Sigmoid colon (tissue), 7 donors: Measurements from ENCODE around the gene KRTAP10-6. TPM values are rescaled to one million over a fixed set of nuclear protein-coding genes. Genes with fewer than 3 reads are reported as not detected.

ENCODE experiments used
- DNase-seq: peaks from one replicate; pipeline ENCODE4 v3.0.0-alpha.2; 2019
- H3K27ac ChIP-seq, 4 donors: fragments of 200-600 bp; sonication (generic); one replicate each; pipeline ENCODE4 v1.5.1; 2016 to 2019; ENCODE audit warnings: mild to moderate bottlenecking in 1 of 4
- H3K27me3 ChIP-seq, 3 donors: fragments of 200-600 bp; sonication (generic); one replicate each; pipeline ENCODE4 v1.5.1; 2019; ENCODE audit warnings: mild to moderate bottlenecking in 1 of 3
- H3K36me3 ChIP-seq, 4 donors: fragments of 200-600 bp; sonication (generic); one replicate each; pipeline ENCODE4 v1.5.1; 2016 to 2019
- H3K4me1 ChIP-seq, 4 donors: fragments of 200-600 bp; sonication (generic); one replicate each; pipeline ENCODE4 v1.5.1; 2017 to 2019
- H3K4me3 ChIP-seq, 4 donors: fragments of 200-600 bp; sonication (generic); one replicate each; pipeline ENCODE4 v1.5.1; 2017 to 2019; ENCODE audit warnings: mild to moderate bottlenecking in 2 of 4, moderate library complexity in 1 of 4
- H3K9me3 ChIP-seq, 4 donors: fragments of 200-600 bp in 3 of 4; sonication (generic) in 3 of 4; one replicate each; pipeline versions ENCODE4 v1.5.1 to v1.6.1; 2013 to 2019
- CTCF ChIP-seq, 4 experiments: fragments of 450-650 bp in 3 of 4; fragments of 200-600 bp in 1 of 4; IDR thresholded peaks; one replicate each; pipeline ENCODE4 v1.5.1; 2016 to 2019; ENCODE audit warnings: antibody characterized with exemption in 4 of 4, mild to moderate bottlenecking in 3 of 4, moderate library complexity in 2 of 4
- EP300 ChIP-seq, 4 donors: sonication (generic); formaldehyde crosslinking; IDR thresholded peaks; one replicate each; pipeline ENCODE4 v1.6.1; 2017; ENCODE audit warnings: antibody characterized with exemption in 4 of 4
- POLR2A ChIP-seq, 2 donors: fragments of 450-650 bp; IDR thresholded peaks; one replicate each; pipeline ENCODE4 v1.6.1; 2016; ENCODE audit warnings: antibody characterized with exemption in 2 of 2, mild to moderate bottlenecking in 2 of 2, moderate library complexity in 2 of 2
- POLR2AphosphoS5 ChIP-seq, 4 donors: sonication (generic); formaldehyde crosslinking; IDR thresholded peaks; one replicate each; pipeline ENCODE4 v1.6.1; 2017; ENCODE audit warnings: antibody characterized with exemption in 4 of 4
- WGBS, 2 donors: extraction: QIAGEN DNeasy Blood & Tissue Kit; methylation state at CpG; one replicate each; pipeline ENCODE4 v1.1.7; 2013; 5-methylcytosine and 5-hydroxymethylcytosine counted together
- intact Hi-C: fragments of 100-400 bp; cut with DNase I; formaldehyde crosslinking; loops from one replicate; pipeline ENCODE4 v1.15.1; 2023
- polyA plus RNA-seq, 3 donors: library from polyadenylated mRNA; stranded (reverse); fragments of 200-250 nt; gene quantifications; one replicate each; pipeline ENCODE4 v1.2.3, GENCODE V29; 2013
- total RNA-seq, 4 donors: library from RNA; depleted of rRNA; stranded (reverse); fragments of >200 nt; gene quantifications; one replicate each; pipeline ENCODE4 v1.1.0, GENCODE V29; 2016
- donor health status: healthy with polysubstance abuse.
- donor health status: Bipolar disorder and iron deficiency.
- donor health status: healthy.

The KRTAP10-6 gene
- total and polyA plus RNA-seq, 7 donors, result not detected

GRCh38 chr21:44609193-44609592, 16.9 kb upstream of the KRTAP10-6 start:
- intact Hi-C loops, result no loop called here
- DNase-seq, result no peak
- Histone ChIP-seq H3K4me1 (no peaks in the 10 kb centered on the region), H3K27me3 (peaks cover 0 to 18% (median 9%) of the 10 kb centered on the region in 3 donors), H3K27ac (no peak overlapping the region), H3K36me3 (no peaks in the 10 kb centered on the region), H3K9me3 (peaks cover 0 to 17% (median 2%) of the 10 kb centered on the region in 4 donors), H3K4me3 (no peak overlapping the region)
- TF ChIP-seq POLR2A (IDR thresholded peaks at IDR 0.05) (no peak), EP300 (IDR thresholded peaks at IDR 0.05) (no peak), CTCF (IDR thresholded peaks at IDR 0.05) (no peak), POLR2AphosphoS5 (IDR thresholded peaks at IDR 0.05) (no peak)

GRCh38 chr21:44606495-44606894, 14.2 kb upstream of the KRTAP10-6 start:
- no peak for DNase-seq
- TF ChIP-seq CTCF (IDR thresholded peaks at IDR 0.05) (no peak), POLR2AphosphoS5 (IDR thresholded peaks at IDR 0.05) (no peak), EP300 (IDR thresholded peaks at IDR 0.05) (no peak), POLR2A (IDR thresholded peaks at IDR 0.05) (no peak)
- Histone ChIP-seq H3K36me3 (no peaks in the 10 kb centered on the region), H3K9me3 (peaks cover 0 to 15% (median 0%) of the 10 kb centered on the region in 4 donors), H3K27me3 (peaks cover 0 to 27% (median 11%) of the 10 kb centered on the region in 3 donors), H3K27ac (no peak overlapping the region), H3K4me3 (no peak overlapping the region), H3K4me1 (no peaks in the 10 kb centered on the region)
- 78 to 81% methylated on average over 4 of the region's 4 CpGs for WGBS, 2 donors
- intact Hi-C loops, result no loop called here

- 80 to 86% methylated on average over 8 of the region's 8 CpGs for WGBS, 2 donors
- H3K27me3 ChIP-seq, result peaks cover 0 to 39% (median 15%) of the 10 kb centered on the region in 3 donors
- no peak overlapping the region for H3K4me3 ChIP-seq
- no peaks in the 10 kb centered on the region for H3K4me1 ChIP-seq
- no peak for DNase-seq
- H3K27ac ChIP-seq, result no peak overlapping the region
- no peaks in the 10 kb centered on the region for H3K9me3 ChIP-seq
- no peaks in the 10 kb centered on the region for H3K36me3 ChIP-seq
- TF ChIP-seq POLR2A (IDR thresholded peaks at IDR 0.05), result no peak
- no peak for TF ChIP-seq CTCF (IDR thresholded peaks at IDR 0.05)
- no peak for TF ChIP-seq EP300 (IDR thresholded peaks at IDR 0.05)
- no peak for TF ChIP-seq POLR2AphosphoS5 (IDR thresholded peaks at IDR 0.05)
- intact Hi-C loops, result no loop called here
These were observed 11.6 kb upstream of the KRTAP10-6 start for GRCh38 chr21:44603911-44604310.

GRCh38 chr21:44603109-44603875, 11.0 kb upstream of the KRTAP10-6 start:
- 42 to 63% methylated on average over 17 of the region's 17 CpGs for WGBS, 2 donors
- DNase-seq, result no peak
- intact Hi-C loops, result no loop called here
- Histone ChIP-seq H3K4me3 (no peak overlapping the region), H3K9me3 (no peaks in the 10 kb centered on the region), H3K36me3 (no peaks in the 10 kb centered on the region), H3K27me3 (peaks cover 0 to 39% (median 15%) of the 10 kb centered on the region in 3 donors), H3K27ac (no peak overlapping the region), H3K4me1 (no peaks in the 10 kb centered on the region)
- TF ChIP-seq POLR2AphosphoS5 (IDR thresholded peaks at IDR 0.05) (no peak), POLR2A (IDR thresholded peaks at IDR 0.05) (no peak), CTCF (IDR thresholded peaks at IDR 0.05) (no peak), EP300 (IDR thresholded peaks at IDR 0.05) (no peak)
